ENCODE measurements around the gene ASMTL. TPM values are rescaled to one million over a fixed set of nuclear protein-coding genes. Genes with fewer than 3 reads are reported as not detected.

Gene ASMTL
- total RNA-seq, 1 donor from 2014 or later, result 4.7 TPM

DNA sequence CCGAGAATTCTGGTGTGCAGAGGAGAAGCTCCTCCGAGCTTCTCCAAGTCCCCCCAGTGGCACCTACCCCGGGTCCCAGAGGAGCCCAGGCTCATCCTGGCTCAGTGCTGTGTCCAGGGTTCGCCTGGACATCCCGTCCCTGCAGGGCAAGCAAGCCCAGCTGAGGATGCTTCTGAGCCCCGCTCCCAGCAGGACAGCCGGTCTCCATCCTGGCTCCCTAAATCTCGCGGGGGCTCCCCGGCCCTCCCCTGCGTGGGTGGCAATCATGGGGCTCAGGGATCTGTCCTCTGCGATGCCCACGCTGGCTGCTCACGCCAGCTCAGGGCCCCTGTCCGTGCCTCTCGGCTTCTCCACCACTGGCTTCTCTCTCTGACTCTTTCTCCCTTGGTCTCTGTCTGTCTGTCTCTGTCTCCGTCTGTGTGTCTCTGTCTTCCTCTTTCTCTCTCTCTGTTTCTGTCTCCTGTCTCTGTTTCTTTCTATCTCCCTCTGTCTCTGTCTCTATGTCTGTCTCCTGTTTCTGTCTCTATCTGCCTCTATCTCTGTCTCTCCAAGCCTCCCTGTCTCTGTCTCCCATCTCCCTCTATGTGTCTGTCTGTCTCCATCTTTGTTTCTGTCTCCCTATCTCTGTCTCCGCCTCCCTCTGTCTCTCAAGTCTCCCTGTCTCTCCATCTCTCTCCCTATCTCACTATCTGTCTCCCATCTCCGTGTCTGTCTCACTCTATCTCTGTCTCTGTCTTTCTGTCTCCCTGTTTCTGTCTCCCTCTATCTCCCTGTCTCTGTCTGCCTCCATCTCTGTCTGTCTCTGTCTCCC lies 33.0 kb downstream of the ASMTL start:
- Histone ChIP-seq H3K4me3 (ENCODE audit: low read depth, low read length) (no peak overlapping the region), H3K36me3 (ENCODE audit: control insufficient read depth, insufficient read depth, low read length) (peaks cover 2% of the 10 kb centered on the region), H3K27me3 (ENCODE audit: control insufficient read depth, insufficient read depth, low read length) (no peaks in the 10 kb centered on the region)
- DNase-seq (ENCODE audit: low read depth) (no peak), FAIRE-seq (no peak)
- TF ChIP-seq, protein P1, sequence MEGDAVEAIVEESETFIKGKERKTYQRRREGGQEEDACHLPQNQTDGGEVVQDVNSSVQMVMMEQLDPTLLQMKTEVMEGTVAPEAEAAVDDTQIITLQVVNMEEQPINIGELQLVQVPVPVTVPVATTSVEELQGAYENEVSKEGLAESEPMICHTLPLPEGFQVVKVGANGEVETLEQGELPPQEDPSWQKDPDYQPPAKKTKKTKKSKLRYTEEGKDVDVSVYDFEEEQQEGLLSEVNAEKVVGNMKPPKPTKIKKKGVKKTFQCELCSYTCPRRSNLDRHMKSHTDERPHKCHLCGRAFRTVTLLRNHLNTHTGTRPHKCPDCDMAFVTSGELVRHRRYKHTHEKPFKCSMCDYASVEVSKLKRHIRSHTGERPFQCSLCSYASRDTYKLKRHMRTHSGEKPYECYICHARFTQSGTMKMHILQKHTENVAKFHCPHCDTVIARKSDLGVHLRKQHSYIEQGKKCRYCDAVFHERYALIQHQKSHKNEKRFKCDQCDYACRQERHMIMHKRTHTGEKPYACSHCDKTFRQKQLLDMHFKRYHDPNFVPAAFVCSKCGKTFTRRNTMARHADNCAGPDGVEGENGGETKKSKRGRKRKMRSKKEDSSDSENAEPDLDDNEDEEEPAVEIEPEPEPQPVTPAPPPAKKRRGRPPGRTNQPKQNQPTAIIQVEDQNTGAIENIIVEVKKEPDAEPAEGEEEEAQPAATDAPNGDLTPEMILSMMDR (IDR thresholded peaks at IDR 0.05; ENCODE audit: insufficient read depth, low read length, severe bottlenecking), result no peak

DNA sequence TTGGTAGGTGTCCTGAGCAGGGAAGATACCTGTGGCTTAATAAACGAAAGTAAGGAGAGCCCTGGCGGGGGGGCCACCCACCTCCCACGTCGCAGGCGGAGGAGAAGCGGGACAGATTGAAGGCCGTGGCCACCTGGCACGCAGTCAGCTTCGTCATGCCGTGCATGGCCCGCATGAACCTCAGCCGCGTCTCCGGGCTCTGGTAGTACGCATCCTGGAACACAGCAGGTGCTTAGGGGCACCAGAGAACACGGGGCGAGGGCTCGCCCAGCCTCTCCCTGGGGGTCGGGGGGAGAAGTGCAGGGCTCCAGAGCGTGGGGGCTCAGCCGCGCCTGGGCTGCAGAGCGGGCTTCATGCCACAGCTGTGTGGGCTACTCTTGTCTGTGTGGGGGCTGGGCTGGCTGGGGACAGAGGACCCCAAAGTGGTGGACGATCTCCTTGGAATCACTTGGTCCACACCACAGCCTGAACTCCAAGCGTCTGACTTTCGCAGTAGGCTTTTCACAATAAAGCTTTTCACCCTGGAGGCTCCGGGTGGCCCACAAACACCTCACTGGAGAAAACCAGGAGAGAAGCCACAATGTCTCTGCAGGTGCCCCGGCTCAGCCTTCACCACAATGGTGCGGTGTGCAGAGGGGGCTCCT lies 33.7 kb downstream of the ASMTL start:
- Histone ChIP-seq H3K36me3 (ENCODE audit: control insufficient read depth, insufficient read depth, low read length) (peaks cover 2% of the 10 kb centered on the region), H3K27me3 (ENCODE audit: control insufficient read depth, insufficient read depth, low read length) (no peaks in the 10 kb centered on the region), H3K4me3 (ENCODE audit: low read depth, low read length) (no peak overlapping the region)
- DNase-seq (ENCODE audit: low read depth) (no peak), FAIRE-seq (no peak)
- TF ChIP-seq, protein P1 (IDR thresholded peaks at IDR 0.05; ENCODE audit: insufficient read depth, low read length, severe bottlenecking), result no peak

DNA sequence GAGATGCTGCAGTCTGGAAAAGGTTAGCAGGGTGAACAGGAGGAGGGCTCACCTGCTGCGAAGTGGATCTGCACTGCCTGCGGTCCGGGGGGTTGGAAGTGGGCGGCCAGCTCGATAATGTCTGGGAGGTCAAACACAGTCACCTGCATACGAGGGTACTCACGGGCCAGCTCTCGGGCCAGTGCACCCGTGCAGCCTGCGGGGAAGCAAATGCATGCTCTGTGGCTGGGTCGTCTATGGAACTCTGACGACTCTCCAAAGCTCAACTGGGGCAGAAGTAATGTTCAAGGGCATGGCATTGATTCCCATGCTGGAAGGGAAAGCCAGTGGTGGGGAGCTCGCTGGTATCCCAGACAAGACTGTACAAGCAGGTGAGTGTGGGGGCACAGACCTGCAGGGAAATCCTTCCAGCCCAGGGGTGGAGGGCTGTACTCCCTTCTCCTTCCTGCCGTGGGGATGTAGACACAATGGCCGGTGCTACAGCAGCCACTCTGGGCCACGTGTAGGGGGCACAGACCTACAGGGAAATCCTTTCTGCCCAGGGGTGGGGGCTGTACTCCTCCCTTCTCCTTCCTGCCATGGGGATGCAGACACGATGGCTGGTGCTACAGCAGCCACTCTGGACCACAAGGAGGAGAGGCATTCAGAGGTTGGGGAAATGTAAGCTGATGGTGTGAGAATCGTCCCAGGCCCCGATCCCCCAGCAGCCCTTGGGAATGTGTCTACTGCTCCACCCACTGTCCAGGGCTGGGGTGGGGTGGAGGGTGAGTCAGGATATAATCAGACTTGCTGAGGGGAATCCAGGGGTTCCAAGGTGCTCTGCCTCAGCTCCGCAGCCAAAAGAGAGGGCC lies 34.6 kb downstream of the ASMTL start:
- TF ChIP-seq, protein P1 (IDR thresholded peaks at IDR 0.05; ENCODE audit: insufficient read depth, low read length, severe bottlenecking), result no peak
- Histone ChIP-seq H3K27me3 (ENCODE audit: control insufficient read depth, insufficient read depth, low read length) (no peaks in the 10 kb centered on the region), H3K36me3 (ENCODE audit: control insufficient read depth, insufficient read depth, low read length) (peaks cover 2% of the 10 kb centered on the region), H3K4me3 (ENCODE audit: low read depth, low read length) (no peak overlapping the region)
- no peak for DNase-seq (ENCODE audit: low read depth)
- FAIRE-seq, result no peak

DNA sequence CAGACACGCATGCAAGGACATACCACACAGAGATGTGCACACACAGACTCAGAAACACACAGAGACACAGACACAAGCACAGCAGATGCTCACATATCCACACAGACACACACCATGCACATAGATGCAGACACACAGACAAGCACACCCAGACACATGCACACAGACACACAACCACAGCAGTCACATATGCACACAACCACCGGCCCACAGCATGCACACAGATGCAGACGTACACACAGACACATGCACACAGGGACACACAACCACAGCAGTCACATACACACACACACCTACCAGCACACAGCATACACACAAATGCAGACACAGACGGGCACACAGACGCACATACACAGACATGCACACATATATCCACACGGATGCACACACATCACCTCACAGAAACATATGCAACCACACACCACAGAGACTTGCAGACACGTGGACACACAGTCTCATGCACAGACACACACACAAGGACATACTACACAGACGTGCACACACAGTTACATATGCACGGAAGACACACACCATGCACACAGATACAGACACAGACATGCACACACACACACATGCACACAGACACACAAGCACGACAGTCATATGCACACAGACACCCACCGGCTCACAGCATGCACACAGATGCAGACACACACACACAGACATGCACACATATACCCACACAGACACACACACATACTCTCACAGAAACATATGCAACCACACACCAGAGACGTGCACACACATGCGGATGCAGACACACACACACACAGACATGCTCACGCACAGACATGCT lies 35.5 kb downstream of the ASMTL start:
- TF ChIP-seq, protein P1 (IDR thresholded peaks at IDR 0.05; ENCODE audit: insufficient read depth, low read length, severe bottlenecking), result no peak
- Histone ChIP-seq H3K27me3 (ENCODE audit: control insufficient read depth, insufficient read depth, low read length) (no peaks in the 10 kb centered on the region), H3K4me3 (ENCODE audit: low read depth, low read length) (no peak overlapping the region), H3K36me3 (ENCODE audit: control insufficient read depth, insufficient read depth, low read length) (peaks cover 3% of the 10 kb centered on the region)
- FAIRE-seq, result no peak
- no peak for DNase-seq (ENCODE audit: low read depth)

DNA sequence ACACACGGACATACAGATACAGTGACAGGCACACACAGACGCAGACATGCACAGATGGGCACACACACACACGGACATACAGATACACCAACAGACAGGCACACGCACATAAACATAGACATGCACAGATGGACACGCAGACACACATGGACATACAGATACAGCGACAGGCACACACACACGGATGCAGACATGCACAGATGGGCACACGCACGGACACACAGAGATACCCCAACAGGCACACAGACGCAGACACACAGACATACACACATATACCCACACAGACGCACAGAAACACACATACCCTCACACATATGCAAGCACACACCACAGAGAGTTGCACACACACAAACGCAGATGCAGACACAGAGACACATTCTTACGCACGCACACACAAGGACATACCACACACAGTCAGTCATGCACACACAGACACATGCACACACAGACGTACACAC lies 36.4 kb downstream of the ASMTL start:
- peak; percentile 97 for FAIRE-seq
- TF ChIP-seq, protein P1 (IDR thresholded peaks at IDR 0.05; ENCODE audit: insufficient read depth, low read length, severe bottlenecking), result no peak
- DNase-seq (ENCODE audit: low read depth), result no peak
- Histone ChIP-seq H3K4me3 (ENCODE audit: low read depth, low read length) (no peak overlapping the region), H3K36me3 (ENCODE audit: control insufficient read depth, insufficient read depth, low read length) (peaks cover 4% of the 10 kb centered on the region), H3K27me3 (ENCODE audit: control insufficient read depth, insufficient read depth, low read length) (no peaks in the 10 kb centered on the region)
